HS-27A (cell line): ENCODE data around the gene BSDC1.

ENCODE experiments used
- DNase-seq: peaks from one replicate; pipeline ENCODE4 v3.0.0-alpha.2; 2012; ENCODE audit warnings: low read depth, missing footprints

BSDC1 gene

GRCh38 chr1:32394890-32395432 lies 720 bp upstream of the BSDC1 start:
- no peak for DNase-seq

DNA sequence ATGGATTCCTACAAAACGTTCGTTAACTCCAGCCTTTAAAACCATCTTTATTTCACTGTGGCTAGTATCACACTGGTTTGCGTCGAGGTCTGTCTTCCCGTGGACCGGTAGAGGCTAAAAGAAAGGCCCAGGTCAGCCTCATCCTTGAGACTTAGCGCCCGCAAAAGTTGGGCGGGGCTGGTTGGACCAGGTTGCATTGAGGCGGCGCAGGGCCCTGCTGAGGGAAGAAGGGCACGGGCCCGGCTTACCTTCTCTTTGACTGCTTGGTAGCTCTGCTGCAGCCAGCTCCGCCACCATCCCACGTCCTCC lies 455 bp downstream of the BSDC1 start:
- DNase-seq, result no peak

- DNase-seq, result no peak
These were observed 1.1 kb downstream of the BSDC1 start for GRCh38 chr1:32393136-32393535.

GRCh38 chr1:32392325-32392724 lies 1.9 kb downstream of the BSDC1 start:
- DNase-seq, result no peak

GRCh38 chr1:32390904-32391870 lies 3.1 kb downstream of the BSDC1 start:
- no peak for DNase-seq

GRCh38 chr1:32388641-32389040 lies 5.6 kb downstream of the BSDC1 start:
- DNase-seq, result no peak

- no peak for DNase-seq
These were observed 7.4 kb downstream of the BSDC1 start for GRCh38 chr1:32386676-32387392.

DNA sequence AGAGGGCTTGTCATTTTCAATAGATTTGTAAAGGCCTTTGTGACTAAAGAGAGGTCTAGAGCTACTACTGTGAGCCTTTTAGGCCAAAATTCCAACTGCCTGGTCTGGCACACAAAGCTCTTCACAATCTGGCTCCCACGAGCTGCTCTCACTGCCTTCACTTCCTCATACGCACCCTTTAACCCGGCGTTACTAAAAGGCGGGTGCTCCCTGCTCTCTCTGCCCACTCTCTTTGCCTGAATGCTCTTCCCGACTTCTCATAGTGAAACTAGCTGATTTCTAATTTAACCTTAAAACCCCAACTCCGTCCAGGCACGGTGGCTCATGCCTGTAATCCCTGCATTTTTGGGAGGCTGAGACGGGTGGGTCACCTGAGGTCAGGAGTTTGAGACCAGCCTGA lies 14.2 kb downstream of the BSDC1 start:
- DNase-seq, result no peak

GRCh38 chr1:32377541-32378220 lies 16.6 kb downstream of the BSDC1 start:
- no peak for DNase-seq

GRCh38 chr1:32376199-32376598 lies 18.0 kb downstream of the BSDC1 start:
- no peak for DNase-seq

DNA sequence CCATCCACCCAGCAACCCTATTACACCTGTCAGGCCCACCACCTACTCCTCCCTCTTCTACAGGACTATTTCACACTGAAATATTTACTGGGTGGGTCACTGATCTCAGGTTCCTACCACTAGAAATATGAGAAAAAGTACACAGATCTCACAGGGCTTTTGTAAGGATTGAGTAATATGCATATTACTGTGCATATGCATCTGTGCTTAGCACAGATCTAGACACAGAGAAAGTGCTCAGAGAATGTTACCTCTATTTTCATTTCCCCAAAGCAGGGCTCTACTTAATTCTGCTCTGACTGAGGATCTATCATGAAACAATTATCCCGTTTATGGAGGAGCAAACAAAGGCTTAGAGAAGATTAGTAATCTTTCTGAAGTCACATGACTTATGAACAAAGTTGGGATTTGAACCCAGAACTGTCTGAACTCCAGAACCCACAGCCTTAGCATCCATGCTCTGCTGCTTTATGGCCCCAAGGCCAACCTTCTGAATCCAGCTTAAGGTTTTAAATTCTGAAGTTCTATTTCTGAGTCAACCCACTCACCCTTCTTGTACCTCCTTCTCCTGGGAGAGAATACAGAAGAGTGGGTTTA lies 20.1 kb downstream of the BSDC1 start:
- DNase-seq, result no peak

GRCh38 chr1:32372149-32372756 lies 22.0 kb downstream of the BSDC1 start:
- DNase-seq, result no peak

DNA sequence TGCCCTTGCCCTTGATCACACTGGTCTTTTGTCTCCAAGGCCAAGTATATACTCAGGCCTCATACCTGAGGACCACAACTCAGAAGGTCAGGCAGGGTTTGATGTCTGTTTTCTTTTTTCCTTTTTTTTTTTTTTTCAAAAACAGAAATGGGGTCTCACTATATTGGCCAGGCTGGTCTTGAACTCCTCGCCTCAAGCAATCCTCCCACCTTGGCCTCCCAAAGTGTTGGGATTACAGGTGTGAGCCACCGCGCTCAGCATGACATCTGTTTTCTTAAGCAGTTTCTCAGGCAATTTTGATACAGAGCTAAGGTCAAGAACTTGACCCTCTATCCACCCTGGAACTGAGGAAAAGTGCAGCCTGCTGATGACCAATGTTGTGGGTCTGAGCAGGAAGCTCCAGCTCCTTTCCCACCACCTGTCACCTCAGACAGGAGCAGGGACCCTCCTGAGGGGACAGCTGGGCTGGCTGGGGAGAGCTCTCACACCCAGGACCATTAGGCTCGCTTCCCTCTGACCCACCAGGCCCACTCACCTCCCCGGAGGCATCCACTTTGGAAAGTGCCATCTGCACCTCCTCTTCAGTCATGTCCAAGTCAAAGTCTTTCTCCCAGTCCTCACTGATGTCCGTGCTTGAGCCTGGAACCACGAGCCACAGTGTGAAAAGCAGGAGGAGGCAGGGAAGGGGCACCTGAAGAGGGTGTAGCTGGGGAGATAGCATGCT lies 26.2 kb downstream of the BSDC1 start:
- no peak for DNase-seq

DNA sequence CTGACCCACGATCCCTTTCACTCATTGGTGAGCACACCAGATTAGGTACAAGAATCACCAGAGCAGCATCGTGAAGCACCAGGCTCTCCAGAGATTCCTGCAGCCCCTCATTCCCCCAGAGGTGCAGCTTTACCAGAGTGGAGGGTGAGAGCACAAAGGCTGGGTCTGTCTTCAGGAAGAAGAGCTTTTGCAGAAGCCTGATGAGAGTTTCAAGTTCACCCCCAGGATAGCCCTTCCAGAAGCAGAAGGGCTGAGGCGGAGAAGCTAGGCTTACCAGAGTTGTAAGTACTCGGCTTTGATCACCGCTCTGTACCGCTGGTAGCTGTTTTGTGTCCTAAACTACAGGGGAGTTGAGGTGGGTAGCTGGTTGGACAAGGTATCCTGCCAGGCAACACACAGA lies 28.8 kb downstream of the BSDC1 start:
- no peak for DNase-seq

DNA sequence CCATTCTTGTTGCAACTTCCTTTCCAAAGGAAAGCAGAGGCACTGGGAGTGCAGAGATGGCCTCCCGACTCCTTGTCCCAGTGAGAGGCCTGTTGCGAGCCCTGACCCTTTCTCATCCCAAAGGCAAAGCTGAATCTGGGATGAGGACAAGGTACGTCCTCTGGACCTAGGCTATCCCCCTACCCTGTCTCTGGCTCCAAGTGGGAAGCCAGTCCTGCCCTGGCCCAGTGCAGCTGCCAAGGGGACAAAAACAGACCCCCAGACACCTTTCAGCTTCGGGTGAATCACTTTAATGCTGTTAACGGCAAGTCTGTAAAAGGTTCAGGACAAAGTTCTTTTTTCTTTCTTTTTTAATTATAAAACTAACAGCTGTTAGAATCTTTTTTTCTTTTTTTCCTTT lies 29.4 kb downstream of the BSDC1 start:
- DNase-seq, result no peak

GRCh38 chr1:32363713-32364112 lies 30.5 kb downstream of the BSDC1 start:
- no peak for DNase-seq

GRCh38 chr1:32362474-32363313 lies 31.5 kb downstream of the BSDC1 start, which contains the start of the genes FAM229A and TSSK3:
Gene FAM229A (minus strand): TSS chr1:32362485. CDS start chr1:32362091, 394 bp downstream.
Gene TSSK3 (plus strand): TSS chr1:32362539. CDS start chr1:32362702, 163 bp downstream.
- no peak for DNase-seq

- no peak for DNase-seq
These were observed 32.4 kb downstream of the BSDC1 start for GRCh38 chr1:32361674-32362473.

DNA sequence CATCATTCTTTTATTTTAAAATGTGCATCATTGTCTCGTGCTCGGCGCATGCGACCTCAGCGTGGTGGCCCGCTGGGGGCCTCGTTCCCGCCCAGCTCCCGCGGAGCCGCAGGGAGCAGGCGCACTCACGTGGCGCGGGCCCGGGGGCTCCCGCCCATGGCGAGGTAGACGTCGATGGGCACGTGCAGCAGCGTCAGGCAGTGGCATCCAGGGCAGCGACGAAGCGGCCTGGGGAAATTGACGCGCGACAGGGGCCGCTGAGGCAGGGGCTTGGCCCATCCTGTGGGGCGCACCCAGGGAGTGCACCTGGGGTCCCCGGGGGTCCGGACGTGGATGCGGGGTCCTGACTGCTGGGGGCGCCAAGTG lies 33.0 kb downstream of the BSDC1 start:
- DNase-seq, result no peak
